ENCODE measurements around the gene PTPN21. TPM values are rescaled to one million over a fixed set of nuclear protein-coding genes. Genes with fewer than 3 reads are reported as not detected.

PTPN21 gene
- total RNA-seq, 4 donors from 2014 or later = 27.8 to 38.5 (median 28.9) TPM

DNA sequence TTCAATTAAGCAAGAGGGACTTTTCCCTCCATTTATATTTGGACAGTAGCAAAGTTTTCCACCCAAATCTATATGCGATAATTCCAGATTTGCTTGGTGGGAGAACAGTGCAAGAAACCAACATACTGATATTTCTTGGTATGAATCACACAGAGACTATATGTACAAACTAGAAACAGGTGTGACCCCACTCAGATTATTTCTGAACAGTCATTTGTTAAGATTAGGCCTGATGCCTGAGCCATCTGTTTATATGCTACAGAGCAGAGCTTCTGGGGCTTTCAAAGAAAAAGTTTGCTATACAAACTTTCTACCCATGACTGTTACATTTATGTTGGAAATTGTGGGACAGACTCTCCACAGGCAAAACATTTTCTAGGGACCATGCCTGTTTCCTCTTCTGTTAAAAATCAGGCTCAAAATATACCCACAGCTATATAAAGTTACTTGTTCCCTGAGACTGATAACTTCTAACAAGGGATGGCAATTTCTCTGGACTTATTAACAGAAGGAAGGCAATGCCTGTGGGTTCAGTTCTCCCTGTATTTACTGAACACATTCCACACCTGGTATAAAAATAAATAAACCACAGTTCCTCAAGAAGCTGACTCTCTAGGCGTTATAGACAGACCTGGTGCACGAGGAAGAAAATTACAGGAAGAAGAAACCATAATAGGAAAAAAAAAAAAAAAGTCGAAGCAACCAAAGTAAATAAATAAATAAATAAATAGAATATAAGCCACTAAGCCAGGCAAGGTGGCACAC, 8.0 kb downstream of the PTPN21 start:
- Histone ChIP-seq H3K36me3 (peaks cover 0 to 5% (median 0%) of the 10 kb centered on the region in 4 donors), H3K27ac (peak overlapping the region; percentile 67 to 72 (median 72)), H3K4me1 (peaks cover 0 to 80% (median 49%) of the 10 kb centered on the region in 4 donors), H3K4me3 (no peak overlapping the region), H3K9me3 (no peaks in the 10 kb centered on the region), H3K27me3 (no peaks in the 10 kb centered on the region)
- in situ Hi-C loops (cut with MboI; ENCODE audit: low pct_ligation_motif_present in 1 of 4, low pct_unique_long_range_greater_than_20kb in 1 of 4, low sequenced_read_pairs in 3 of 4) = no loop called here
- intact Hi-C loops (cut with DNase I; ENCODE audit: low total_unique reads) = no loop called here
- TF ChIP-seq POLR2A (IDR thresholded peaks at IDR 0.05) = no peak
- TF ChIP-seq CTCF (IDR thresholded peaks at IDR 0.05) = no peak
- no peak for TF ChIP-seq EP300 (IDR thresholded peaks at IDR 0.05; ENCODE audit: low read depth)
- no peak for TF ChIP-seq POLR2AphosphoS5 (IDR thresholded peaks at IDR 0.05)
- 42 to 48% methylated on average over 4 of the region's 4 CpGs for WGBS, 2 donors (ENCODE audit: low coverage in 1 of 2)
- no peak for DNase-seq

DNA sequence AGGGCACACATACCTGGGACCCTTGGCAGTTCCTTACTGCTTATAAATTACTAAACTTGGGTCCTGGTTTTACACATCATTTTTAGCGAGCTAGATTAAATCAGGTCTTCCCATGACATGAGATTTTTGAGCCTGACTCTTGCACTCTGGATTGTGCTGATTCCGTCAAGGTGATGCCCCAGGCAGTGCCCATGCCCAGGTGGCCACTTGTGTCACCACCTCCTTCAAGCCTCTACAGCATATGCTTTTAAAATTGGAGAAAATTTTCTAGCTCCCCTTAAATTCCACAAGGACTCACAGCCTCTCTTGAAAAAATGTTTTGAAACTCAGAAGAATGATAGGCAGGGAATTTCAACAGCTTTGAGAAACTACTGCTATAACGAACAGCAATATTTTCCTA, 9.6 kb downstream of the PTPN21 start:
- intact Hi-C loops (cut with DNase I; ENCODE audit: low total_unique reads) = no loop called here
- Histone ChIP-seq H3K4me3 (no peak overlapping the region), H3K36me3 (peaks cover 0 to 5% (median 0%) of the 10 kb centered on the region in 4 donors), H3K4me1 (peaks cover 0 to 80% (median 40%) of the 10 kb centered on the region in 4 donors), H3K9me3 (no peaks in the 10 kb centered on the region), H3K27me3 (no peaks in the 10 kb centered on the region), H3K27ac (peak overlapping the region in 2 of 4 donors; percentile 28 to 78)
- DNase-seq = no peak
- WGBS, 2 donors (ENCODE audit: low coverage in 1 of 2) = 86% methylated on average over 3 of the region's 3 CpGs; no CpG with 5 or more reads in 1 of the 2 donors
- in situ Hi-C loops (cut with MboI; ENCODE audit: low pct_ligation_motif_present in 1 of 4, low pct_unique_long_range_greater_than_20kb in 1 of 4, low sequenced_read_pairs in 3 of 4) = no loop called here
- no peak for TF ChIP-seq EP300 (IDR thresholded peaks at IDR 0.05; ENCODE audit: low read depth)
- TF ChIP-seq CTCF (IDR thresholded peaks at IDR 0.05) = no peak
- no peak for TF ChIP-seq POLR2A (IDR thresholded peaks at IDR 0.05)
- no peak for TF ChIP-seq POLR2AphosphoS5 (IDR thresholded peaks at IDR 0.05)

- in situ Hi-C loops (cut with MboI; ENCODE audit: low pct_ligation_motif_present in 1 of 4, low pct_unique_long_range_greater_than_20kb in 1 of 4, low sequenced_read_pairs in 3 of 4) = no loop called here
- peak overlapping the region; percentile 63 to 82 (median 78) for H3K27ac ChIP-seq
- WGBS, 2 donors (ENCODE audit: low coverage in 1 of 2) = 57 to 63% methylated on average over 6 of the region's 6 CpGs
Observed at GRCh38 chr14:88542857-88543795, 11.7 kb downstream of the PTPN21 start.

More at GRCh38 chr14:88542857-88543795, 11.7 kb downstream of the PTPN21 start:
- TF ChIP-seq CTCF (IDR thresholded peaks at IDR 0.05) (no peak), EP300 (IDR thresholded peaks at IDR 0.05; ENCODE audit: low read depth) (no peak), POLR2AphosphoS5 (IDR thresholded peaks at IDR 0.05) (peak in 1 of 3 donors; percentile 28)
- peaks cover under 1 to 78% (median 35%) of the 10 kb centered on the region in 4 donors for H3K4me1 ChIP-seq
- no peaks in the 10 kb centered on the region for H3K36me3 ChIP-seq
- peak; percentile 43 for DNase-seq
- H3K9me3 ChIP-seq = no peaks in the 10 kb centered on the region
- no peaks in the 10 kb centered on the region for H3K27me3 ChIP-seq
- H3K4me3 ChIP-seq = no peak overlapping the region
- intact Hi-C loops (cut with DNase I; ENCODE audit: low total_unique reads) = no loop called here
